Measurements from ENCODE around the gene ATP8B2. TPM values are rescaled to one million over a fixed set of nuclear protein-coding genes. Genes with fewer than 3 reads are reported as not detected.

ATP8B2 gene
- total RNA-seq, 2 experiments from 2014 or later = 135 to 138 TPM

- POLR2A ChIA-PET = no interaction called here
- peak; percentile 32 for DNase-seq
- Mint-ChIP-seq H3K4me3 (peak overlapping the region; percentile 26), H3K27ac (peak overlapping the region; percentile 90), H3K4me1 (peaks cover 24% of the 10 kb centered on the region), H3K36me3 (ENCODE audit: low read depth) (peaks cover 11% of the 10 kb centered on the region), H3K9me3 (peaks cover 2% of the 10 kb centered on the region), H3K27me3 (no peaks in the 10 kb centered on the region)
- CTCF ChIA-PET = interaction anchor here (0.7 to 2.1 kb wide), 6 partner anchors 11 to 507 kb away, joined by 3 to 6 read pairs (median 3); no protein-coding TSS in a partner anchor
Measured at GRCh38 chr1:154386643-154387352, 61.5 kb downstream of the ATP8B2 start.

- POLR2A ChIA-PET = no interaction called here
- H3K9me3 Mint-ChIP-seq = no peaks in the 10 kb centered on the region
- no peak overlapping the region for H3K27ac Mint-ChIP-seq
Measured at GRCh38 chr1:154391086-154391770, 65.9 kb downstream of the ATP8B2 start.

GRCh38 chr1:154398141-154398540 lies 72.8 kb downstream of the ATP8B2 start:
- CTCF ChIA-PET = interaction anchor here (1.0 to 1.4 kb wide), 4 partner anchors 11 to 161 kb away, joined by 3 to 4 read pairs (median 3); no protein-coding TSS in a partner anchor
- Mint-ChIP-seq H3K4me1 (peaks cover 21% of the 10 kb centered on the region), H3K36me3 (ENCODE audit: low read depth) (no peaks in the 10 kb centered on the region), H3K4me3 (no peak overlapping the region), H3K27ac (no peak overlapping the region), H3K27me3 (peaks cover 3% of the 10 kb centered on the region), H3K9me3 (no peaks in the 10 kb centered on the region)
- DNase-seq = no peak
- POLR2A ChIA-PET = no interaction called here

More at GRCh38 chr1:154391086-154391770, 65.9 kb downstream of the ATP8B2 start:
- DNase-seq = no peak
- CTCF ChIA-PET = interaction anchor here (0.6 to 1.3 kb wide), 3 partner anchors 10 to 62 kb away, joined by 3 read pairs; no protein-coding TSS in a partner anchor
- peaks cover 2% of the 10 kb centered on the region for H3K36me3 Mint-ChIP-seq (ENCODE audit: low read depth)
- H3K27me3 Mint-ChIP-seq = no peaks in the 10 kb centered on the region
- H3K4me1 Mint-ChIP-seq = peaks cover 9% of the 10 kb centered on the region
- H3K4me3 Mint-ChIP-seq = no peak overlapping the region

DNA sequence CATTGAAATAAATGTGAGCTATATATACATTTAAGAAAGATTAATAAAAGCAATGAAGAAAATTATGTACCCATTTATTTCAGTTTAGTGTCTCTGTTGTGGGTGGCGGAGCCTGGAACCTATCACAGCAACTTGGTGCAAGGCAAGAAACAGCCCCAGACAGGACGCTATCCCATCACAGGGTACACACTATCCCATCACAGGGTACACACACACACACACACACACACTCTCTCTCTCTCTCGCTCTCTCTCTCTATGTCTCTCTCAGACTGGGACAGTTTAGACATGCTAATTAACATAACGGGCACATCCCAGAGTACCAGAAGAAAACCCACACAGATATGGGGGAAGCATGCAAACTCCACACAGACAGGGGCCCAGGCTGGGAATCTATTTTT lies 73.4 kb downstream of the ATP8B2 start:
- CTCF ChIA-PET = interaction anchor here (1.0 to 1.6 kb wide), 4 partner anchors 12 to 64 kb away, joined by 3 to 5 read pairs (median 4); no protein-coding TSS in a partner anchor
- no peaks in the 10 kb centered on the region for H3K9me3 Mint-ChIP-seq
- H3K36me3 Mint-ChIP-seq (ENCODE audit: low read depth) = no peaks in the 10 kb centered on the region
- peaks cover 3% of the 10 kb centered on the region for H3K27me3 Mint-ChIP-seq
- DNase-seq = no peak
- POLR2A ChIA-PET = no interaction called here
- peaks cover 26% of the 10 kb centered on the region for H3K4me1 Mint-ChIP-seq
- no peak overlapping the region for H3K4me3 Mint-ChIP-seq
- no peak overlapping the region for H3K27ac Mint-ChIP-seq

GRCh38 chr1:154400381-154400801 lies 75.1 kb downstream of the ATP8B2 start:
- DNase-seq = no peak
- H3K27ac Mint-ChIP-seq = no peak overlapping the region
- H3K4me1 Mint-ChIP-seq = peaks cover 42% of the 10 kb centered on the region
- POLR2A ChIA-PET = no interaction called here
- peaks cover 3% of the 10 kb centered on the region for H3K27me3 Mint-ChIP-seq
- CTCF ChIA-PET = interaction anchor here (0.9 to 1.6 kb wide), 4 partner anchors 9 to 63 kb away, joined by 3 to 5 read pairs (median 3); no protein-coding TSS in a partner anchor
- H3K36me3 Mint-ChIP-seq (ENCODE audit: low read depth) = no peaks in the 10 kb centered on the region
- no peak overlapping the region for H3K4me3 Mint-ChIP-seq
- H3K9me3 Mint-ChIP-seq = no peaks in the 10 kb centered on the region

Other genes starting within 250 kb of the ATP8B2 start
- under 1 TPM; 0.04 to 0.12 TPM for gene NUP210L, start 170.5 kb upstream of the ATP8B2 start, total RNA-seq
- gene TPM3, start 133.4 kb upstream of the ATP8B2 start, total RNA-seq = 100 to 1,000 TPM; 781 to 902 TPM
- gene CFAP141, start 119.2 kb upstream of the ATP8B2 start, total RNA-seq = under 1 TPM in 1 of 2 experiments, not detected in 1; 0.65 TPM
- gene UBAP2L, start 104.6 kb upstream of the ATP8B2 start, total RNA-seq = 100 to 1,000 TPM; 186 to 211 TPM
- 100 to 1,000 TPM; 107 to 126 TPM for gene HAX1, start 52.9 kb upstream of the ATP8B2 start, total RNA-seq
- gene AQP10, start 4.4 kb upstream of the ATP8B2 start, total RNA-seq = not detected
- 1 to 10 TPM; 9.1 to 9.3 TPM for gene IL6R, start 79.8 kb downstream of the ATP8B2 start, total RNA-seq
- not detected for gene TDRD10, start 176.7 kb downstream of the ATP8B2 start, total RNA-seq
- gene SHE, start 176.9 kb downstream of the ATP8B2 start, total RNA-seq = not detected
- gene UBE2Q1, start 233.1 kb downstream of the ATP8B2 start, total RNA-seq = 100 to 1,000 TPM; 106 to 131 TPM
- not detected for gene CHRNB2, start 242.3 kb downstream of the ATP8B2 start, total RNA-seq

Data from activated CD4-positive, alpha-beta T cell treated with anti-CD3 and anti-CD28 coated beads, Interleukin-2, amount 10 ng/mL, durations not matched to agents 7 days and 5 days (primary cell).